GM19351 (cell line): Measurements from ENCODE around the gene SCP2.

Experiments
- ATAC-seq: cut with Tn5 transposase; IDR thresholded peaks from one replicate; pipeline ENCODE4 v1.9.1; 2021; ENCODE audit warnings: mild to moderate bottlenecking, moderate library complexity; ENCODE audit not compliant: unreplicated experiment

The SCP2 gene

GRCh38 chr1:53026254-53026653 is 99.2 kb downstream of the SCP2 start:
- ATAC-seq: no peak

DNA sequence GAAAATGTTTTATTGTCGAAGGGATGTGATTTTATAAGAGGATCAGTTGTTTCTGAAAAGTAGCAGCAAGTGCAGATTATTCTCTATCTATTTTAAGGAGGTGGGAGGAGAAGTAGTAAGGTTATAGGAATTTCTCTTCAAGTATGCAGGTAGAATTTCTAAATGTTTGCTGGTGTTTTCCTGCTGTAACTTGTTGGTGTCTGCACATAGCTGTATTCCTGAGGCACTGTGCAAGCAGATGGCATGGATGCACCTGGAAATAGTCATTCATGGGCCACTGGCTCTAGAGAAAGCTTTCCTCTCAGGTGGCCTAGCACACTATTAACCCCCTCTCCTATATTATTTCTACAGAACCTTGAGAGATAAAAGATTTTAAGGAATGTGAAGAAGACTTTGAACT is 104.7 kb downstream of the SCP2 start:
- ATAC-seq: no peak

- no peak for ATAC-seq
Observed at GRCh38 chr1:53037159-53037558, 110.1 kb downstream of the SCP2 start.

DNA sequence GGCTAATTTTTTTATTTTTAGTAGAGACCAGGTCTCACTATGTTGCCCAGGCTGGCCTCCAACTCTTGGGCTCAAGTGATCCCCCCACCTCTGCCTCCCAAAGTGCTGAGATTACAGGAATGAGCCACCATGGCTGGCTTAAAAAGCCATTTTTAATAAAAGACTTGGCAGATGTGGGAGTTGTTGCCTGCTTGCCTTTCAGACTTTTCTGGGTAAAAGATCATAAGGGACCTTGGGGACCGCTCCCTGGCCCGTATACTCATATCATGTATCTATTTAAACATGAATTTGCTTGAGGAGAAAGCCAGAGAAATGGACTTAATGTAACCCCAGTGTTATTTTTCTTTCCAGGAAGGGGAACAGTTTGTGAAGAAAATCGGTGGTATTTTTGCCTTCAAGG is 111.5 kb downstream of the SCP2 start:
- no peak for ATAC-seq

GRCh38 chr1:53043271-53043670 is 116.2 kb downstream of the SCP2 start:
- no peak for ATAC-seq

DNA sequence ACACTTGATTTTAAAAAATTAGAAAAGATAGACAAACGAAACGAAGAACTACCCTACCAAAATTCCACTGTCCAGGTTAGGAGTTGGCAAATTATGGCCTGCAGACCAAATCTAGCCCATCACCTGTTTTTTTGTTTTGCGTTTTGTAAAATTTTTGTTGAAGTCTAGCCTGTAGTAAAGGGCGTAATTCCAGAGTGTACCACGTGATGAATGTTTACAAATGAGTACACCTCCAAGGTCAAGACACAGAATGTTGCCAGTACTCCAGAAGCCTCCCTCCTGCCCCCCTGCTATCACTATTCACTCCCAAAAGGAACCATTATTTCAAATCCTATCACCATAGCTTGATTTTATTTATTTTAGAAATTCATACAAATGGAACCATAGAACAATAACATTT is 117.8 kb downstream of the SCP2 start:
- no peak for ATAC-seq

DNA sequence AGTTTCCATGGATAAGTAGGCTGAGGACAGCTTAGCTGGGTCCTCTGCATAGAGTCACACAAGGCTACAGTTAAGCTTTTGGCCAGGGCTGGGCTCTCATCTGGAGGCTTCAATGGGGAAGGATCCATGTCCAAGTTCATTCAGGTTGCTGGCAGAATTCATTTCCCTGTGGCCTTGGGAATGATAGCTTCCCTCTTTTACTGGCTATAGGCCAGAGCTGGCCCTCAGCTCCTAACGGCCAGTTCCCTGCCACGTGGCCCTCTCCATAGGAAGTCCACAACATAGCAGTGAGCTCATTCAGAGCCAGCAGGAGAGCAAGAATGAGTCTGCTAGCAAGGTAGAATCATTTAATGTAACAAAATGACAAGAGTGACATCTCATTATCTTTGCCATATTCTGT is 119.9 kb downstream of the SCP2 start:
- no peak for ATAC-seq

DNA sequence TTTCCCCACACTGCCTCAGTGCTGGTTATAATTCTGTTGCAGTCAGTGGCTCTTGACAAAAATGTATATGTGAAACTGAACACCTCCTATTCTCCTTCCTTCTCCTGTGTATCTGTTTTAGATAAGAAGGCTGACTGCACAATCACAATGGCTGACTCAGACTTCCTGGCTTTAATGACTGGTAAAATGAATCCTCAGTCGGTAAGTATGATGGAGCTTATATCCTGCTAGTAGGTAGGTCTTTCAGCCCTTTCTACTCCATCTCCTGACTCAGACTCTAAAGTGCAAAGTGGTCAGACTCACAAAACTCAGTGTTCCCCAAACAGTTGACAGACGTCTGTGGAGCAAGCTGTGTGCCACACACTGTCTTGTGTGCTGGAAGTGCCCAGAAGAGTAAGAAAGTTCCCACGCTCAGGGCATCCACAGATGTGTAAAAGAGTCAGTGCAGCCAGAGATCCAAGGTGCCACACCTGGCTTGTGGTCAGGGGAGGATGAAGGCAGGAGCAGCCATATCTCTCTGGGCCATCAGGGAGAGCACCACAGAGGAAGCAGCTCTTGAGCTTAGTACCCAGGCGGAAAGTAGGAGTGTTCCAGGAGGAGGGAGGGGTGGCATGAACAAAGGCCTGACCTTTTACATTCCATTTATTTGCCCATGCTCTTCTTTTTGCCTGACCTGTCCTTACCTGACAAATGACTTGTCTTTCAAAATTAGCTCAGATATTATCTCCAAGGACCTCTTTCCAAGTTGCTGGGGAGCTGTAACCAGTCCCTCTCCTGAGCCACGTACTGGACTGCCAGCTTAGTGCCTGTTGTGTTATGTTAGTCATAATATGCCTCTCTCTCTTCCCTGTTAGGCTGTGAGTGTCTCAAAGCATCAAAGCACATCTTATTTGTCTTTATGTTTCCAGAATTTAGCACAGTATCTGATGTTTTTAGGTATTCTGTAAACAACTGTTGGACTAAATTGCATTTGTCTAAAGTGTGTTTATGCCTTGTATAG is 121.0 kb downstream of the SCP2 start:
- ATAC-seq: no peak

GRCh38 chr1:53048960-53049573 is 122.0 kb downstream of the SCP2 start:
- no peak for ATAC-seq

DNA sequence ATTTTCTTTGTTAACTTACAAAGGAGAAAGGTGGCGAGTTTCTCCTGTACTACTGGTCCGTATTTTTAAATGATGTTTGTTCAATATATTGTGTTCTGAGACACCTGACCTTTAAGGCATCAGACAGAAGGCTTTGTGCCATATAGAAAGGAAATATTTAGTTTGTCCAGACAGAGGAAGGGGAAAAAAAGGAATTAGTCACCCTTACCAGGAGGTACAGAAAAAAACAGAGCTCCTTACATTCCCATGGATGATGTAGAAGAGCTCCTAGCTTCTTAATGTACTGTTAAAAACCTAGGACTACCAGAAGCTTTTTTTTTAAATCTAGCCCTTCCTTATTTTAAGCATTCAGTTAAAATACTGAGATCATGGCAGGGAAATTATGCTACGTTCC is 122.5 kb downstream of the SCP2 start:
- no peak for ATAC-seq

- no peak for ATAC-seq
Observed at GRCh38 chr1:53050310-53050709, 123.2 kb downstream of the SCP2 start.

DNA sequence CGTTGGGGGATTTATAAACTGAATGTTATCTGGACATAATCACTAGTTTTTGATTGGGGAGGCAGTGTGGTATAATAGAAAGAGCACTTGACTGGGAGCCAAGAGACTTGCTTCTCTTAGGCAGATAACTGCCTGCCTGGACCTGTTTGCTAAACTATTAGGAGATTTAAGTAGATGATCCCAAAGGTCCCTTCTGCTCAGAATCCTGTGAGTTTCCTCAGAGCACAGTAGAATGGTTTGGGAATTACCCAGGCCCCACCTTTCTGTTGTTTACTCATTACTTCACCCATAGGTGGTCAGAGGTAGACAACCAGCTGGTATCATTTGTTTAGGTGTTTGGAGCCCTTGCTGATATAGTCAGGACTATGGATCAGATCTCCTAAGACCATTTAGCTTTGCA is 124.6 kb downstream of the SCP2 start:
- ATAC-seq: no peak

DNA sequence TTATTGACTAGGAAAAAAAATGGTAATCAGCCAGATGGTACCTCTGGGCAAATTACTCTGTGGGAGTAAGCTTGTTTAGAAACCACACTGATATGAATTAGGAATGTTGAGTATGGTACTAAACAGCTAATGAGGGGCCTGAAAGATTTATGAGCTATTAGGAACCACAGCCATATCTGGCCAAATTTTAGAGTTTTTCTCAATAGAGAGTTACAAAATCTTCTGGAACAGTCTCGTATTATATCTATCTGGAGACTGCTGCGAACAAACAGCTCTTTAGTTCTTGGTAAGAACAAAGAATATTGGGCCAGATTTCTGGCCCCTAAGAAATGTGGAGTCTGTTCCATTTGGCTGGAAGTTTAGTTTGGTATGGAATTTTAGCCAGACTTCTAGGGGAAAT is 130.1 kb downstream of the SCP2 start:
- no peak for ATAC-seq

- ATAC-seq: no peak
Observed at GRCh38 chr1:53060579-53060978, 133.5 kb downstream of the SCP2 start.

DNA sequence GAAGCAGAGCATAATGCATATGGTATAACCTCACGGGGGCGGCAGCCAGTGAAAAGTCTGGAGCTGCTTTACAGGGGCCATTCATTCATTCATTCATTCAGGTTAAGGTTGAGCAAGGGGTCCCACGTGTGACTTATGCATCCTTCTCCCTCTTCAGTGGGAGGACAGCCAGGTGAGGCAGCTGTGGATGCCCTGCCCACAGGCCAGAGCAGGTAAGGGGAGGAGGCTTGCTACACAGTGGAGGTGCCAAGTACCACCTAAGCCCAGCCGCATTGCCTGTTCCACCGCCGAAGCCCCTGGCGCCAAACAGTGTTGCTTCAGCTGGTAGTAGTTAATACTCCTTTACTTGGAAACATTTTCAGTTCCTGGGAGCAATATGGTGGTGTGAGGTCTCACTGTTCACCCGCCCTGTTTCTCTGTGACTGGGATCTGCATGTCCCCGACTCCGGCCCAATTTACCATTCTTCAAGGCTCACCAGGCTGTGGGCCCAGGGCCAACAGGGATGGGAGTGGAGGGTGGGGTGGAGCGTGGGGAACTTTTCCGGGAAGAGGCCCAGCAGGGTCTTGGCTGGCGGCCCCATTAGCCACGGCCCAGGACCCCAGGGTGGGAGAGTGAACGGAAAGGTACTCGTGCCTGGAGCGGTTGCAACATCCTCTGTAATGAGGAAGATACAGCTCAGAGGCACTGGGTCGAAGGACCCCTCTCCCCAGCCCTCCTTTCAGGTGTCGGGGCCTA is 134.2 kb downstream of the SCP2 start:
- no peak for ATAC-seq

DNA sequence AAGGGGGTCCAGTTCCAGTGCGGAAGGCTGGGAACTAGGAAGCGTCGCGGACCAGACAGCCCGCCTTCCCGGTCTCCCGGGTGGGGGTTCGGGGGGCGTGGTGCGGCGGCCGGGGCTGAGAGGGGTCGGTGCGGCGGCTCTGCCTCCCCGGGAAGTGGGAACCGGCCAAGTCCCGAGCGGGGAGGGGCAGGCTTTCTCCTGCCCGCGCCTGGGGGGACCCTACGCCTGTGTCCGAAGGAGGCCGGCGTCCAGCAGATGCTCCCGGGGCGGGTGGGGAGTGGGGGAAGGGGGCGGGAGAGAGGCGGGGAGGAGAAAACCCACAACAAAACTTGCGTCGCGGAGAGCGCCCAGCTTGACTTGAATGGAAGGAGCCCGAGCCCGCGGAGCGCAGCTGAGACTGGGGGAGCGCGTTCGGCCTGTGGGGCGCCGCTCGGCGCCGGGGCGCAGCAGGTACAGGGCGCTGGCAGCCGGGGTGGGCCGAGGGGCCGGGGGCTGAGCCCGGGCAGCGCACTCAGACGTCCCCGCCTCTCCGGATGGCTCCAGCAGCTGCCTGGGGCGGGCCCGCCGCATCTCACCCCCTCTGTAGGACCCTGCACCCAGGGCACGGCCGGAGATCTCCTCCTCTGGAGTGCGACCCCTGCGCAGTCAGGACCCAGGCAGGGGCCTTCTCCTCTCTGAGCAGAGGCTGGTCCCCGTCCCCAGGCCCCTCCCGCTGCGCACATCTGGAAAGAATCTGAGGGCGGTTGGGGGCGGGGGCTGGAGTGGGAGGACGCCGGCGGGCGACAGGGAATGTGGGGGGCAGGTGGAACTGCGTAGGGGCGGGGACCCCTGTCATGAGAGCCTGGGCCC is 135.0 kb downstream of the SCP2 start, which contains the start of gene PODN:
Gene PODN, plus strand, starts transcription at position 355 of the 849 bp plus-strand sequence. CDS start 7,643 bp downstream, outside the sequence.
- no peak for ATAC-seq

DNA sequence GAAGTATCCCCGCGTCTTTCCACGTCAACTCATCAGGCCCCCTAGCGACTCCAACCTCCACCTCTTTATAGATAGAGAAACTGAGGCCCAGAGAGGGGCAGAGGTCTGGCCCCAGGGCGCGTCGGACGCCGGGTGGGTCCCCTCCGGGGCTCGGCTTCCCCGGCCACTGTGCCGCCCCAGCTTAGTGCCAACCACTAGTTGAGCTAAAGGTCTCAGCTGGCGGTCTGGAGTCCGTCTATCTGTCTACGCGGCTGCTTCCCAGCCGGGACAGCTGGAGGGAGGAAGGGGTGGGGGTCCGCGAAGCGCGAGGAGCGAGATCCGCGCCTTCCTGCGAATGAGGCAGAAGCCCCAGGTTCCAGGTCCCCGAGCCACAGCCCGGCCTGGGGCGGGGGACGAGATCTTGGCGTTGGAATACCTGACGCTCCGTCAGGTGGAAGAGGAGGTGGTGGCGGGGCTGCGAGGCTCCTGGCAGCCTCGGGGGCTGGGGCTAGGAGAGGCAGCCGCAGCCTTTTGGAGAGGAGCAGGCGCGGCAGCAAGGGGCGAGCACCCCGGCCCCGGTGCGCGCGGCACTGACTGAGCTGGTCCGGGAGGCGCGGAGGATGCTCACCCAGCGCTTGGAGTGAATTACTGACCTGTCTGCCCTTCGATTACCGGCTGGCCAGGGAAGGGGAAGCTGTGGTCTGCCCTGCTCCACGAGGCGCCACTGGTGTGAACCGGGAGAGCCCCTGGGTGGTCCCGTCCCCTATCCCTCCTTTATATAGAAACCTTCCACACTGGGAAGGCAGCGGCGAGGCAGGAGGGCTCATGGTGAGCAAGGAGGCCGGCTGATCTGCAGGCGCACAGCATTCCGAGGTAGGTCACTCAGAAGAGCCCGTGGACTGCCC is 135.9 kb downstream of the SCP2 start:
- ATAC-seq: no peak

DNA sequence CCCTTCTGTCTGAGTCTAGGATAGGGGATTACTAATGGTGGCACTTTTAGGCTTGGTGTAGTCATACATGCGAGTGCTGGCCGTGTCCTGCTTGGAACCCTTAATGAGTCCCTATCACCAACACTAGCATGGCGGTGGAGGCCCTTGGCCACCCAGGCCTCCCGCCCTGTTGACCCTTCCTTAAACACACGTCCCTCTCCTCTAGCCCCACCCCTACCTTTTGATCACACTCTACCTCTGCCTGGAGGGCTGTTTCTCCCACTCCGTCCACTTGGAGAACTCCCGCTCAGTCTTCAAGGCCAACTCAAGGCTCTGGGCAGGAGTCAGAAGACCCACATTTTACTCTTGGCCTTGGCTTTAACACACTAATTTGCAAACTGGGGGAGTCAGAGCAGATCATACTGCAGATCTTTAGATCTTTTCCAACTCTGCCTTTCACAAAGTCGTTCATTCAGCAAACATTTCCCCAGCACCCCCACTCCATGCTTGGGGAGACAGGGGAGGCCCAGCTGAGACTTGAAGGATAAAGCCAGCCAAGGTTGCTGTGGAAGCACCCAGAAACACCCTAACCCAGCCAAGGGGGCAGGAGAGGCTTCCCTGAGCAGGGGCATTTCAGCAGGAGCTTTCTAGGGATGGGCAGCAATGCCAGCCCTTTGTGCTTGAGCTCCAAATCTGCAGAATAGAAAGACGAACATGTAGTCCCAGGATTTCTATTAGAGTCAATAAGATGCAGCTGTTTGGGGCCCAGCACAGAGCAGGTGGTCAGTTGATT is 136.9 kb downstream of the SCP2 start:
- ATAC-seq: no peak

- no peak for ATAC-seq
Observed at GRCh38 chr1:53065391-53065790, 138.3 kb downstream of the SCP2 start.
